ENCODE results near the gene SLC6A19.
"Not testable (repeated sequence)": the region's sequence is repeated elsewhere in the genome, so short reads cannot be mapped to it uniquely, and the experiment has no call there.

The SLC6A19 gene

DNA sequence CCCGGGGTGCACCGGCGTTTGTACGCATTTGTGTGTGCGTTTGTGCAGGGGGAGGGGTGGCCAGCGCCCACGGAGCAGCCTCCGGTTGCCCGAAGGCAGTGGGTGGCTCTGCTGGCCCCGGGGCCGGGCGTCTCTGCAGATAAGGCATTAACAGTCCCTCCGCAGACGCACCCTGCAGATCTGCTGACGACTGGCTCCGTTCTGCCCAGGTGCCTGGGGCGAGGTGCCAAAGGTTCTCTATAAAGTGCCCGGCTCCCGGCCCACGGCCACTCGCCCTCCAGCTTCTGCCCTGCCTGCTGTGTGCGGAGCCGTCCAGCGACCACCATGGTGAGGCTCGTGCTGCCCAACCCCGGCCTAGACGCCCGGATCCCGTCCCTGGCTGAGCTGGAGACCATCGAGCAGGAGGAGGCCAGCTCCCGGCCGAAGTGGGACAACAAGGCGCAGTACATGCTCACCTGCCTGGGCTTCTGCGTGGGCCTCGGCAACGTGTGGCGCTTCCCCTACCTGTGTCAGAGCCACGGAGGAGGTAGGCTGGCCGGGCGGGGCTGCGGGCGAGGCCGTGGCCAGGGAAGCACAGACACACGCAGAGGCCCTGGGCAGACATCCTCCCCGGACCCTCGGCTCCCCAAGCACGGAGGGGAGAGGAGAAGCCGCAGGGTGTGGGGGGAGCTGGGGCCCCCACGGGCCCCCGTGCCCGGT, at the start of gene SLC6A19:
Gene SLC6A19, plus strand, starts transcription at position 269 of the 699 bp plus-strand sequence. Its CDS starts 56 bp downstream, at position 325.
- no peak within 1 kb of the TSS for H3K27ac ChIP-seq
- no peak for DNase-seq (ENCODE audit: low read depth, low spot score)

DNA sequence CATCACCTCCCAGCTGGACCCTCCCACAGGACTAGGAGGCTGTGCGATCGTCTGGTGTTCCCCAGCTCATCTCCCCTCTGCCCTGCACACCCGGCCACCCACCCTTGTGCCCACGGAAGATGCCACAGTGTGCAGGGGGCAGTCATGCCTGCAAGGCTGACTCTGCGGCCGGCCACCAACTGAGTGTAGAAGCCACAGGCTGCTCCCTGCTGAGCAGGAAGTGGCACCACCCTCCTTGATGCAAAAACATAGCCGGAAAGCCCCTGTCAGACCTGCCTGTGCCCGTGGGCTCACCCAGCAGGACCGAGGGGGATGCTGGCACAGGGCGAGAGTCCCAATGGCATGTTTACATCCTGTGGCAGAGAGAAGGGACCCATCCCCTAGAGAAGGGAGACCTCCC, 49.2 kb upstream of the SLC6A19 start:
- no peak overlapping the region for H3K27ac ChIP-seq
- DNase-seq (ENCODE audit: low read depth, low spot score) = no peak

DNA sequence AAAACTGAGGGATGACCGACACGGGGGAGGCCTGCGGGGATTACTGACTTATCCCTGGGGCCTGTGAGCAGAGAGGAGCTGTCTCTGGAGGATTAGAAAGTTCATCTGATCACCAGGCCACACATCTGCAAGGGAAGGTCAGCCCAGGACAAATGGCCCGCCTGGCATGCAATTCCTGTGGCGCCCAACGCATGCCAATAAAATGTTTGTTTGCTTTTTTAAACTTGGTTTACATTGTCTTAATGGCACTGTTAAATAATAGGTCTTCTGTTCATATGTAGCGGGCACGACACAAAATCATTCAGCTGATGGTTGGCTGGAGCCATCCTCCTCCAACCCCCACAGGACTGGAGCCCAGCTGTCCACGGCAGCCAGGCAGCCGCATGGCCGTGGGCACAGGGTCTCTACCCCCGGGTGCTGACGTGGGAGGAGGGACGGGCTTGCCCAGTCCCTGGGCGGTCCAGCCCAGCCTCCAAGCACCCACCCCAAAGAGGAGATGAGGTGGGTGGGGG, 48.6 kb upstream of the SLC6A19 start:
- H3K27ac ChIP-seq = no peak overlapping the region
- DNase-seq (ENCODE audit: low read depth, low spot score) = no peak

DNA sequence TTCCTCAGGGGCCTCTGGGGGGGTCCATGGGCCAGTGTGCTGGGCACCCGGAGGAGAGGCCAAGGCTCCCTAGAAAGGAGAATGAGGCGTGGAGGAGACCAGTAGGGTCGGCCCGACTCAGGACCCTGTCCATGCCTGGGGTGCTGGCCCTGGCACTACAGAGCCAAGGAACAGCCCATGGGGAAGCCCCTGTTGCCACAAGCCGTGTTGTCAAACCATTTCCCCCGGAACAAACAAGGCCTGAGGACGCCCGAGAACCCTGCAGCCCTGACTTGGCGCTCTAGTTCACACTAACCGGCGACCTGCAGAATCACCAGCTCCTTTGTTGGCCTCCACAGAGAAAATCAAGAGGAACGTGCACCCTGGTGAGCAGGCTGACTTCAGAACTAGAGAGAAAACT, 48.0 kb upstream of the SLC6A19 start:
- no peak overlapping the region for H3K27ac ChIP-seq
- no peak for DNase-seq (ENCODE audit: low read depth, low spot score)

DNA sequence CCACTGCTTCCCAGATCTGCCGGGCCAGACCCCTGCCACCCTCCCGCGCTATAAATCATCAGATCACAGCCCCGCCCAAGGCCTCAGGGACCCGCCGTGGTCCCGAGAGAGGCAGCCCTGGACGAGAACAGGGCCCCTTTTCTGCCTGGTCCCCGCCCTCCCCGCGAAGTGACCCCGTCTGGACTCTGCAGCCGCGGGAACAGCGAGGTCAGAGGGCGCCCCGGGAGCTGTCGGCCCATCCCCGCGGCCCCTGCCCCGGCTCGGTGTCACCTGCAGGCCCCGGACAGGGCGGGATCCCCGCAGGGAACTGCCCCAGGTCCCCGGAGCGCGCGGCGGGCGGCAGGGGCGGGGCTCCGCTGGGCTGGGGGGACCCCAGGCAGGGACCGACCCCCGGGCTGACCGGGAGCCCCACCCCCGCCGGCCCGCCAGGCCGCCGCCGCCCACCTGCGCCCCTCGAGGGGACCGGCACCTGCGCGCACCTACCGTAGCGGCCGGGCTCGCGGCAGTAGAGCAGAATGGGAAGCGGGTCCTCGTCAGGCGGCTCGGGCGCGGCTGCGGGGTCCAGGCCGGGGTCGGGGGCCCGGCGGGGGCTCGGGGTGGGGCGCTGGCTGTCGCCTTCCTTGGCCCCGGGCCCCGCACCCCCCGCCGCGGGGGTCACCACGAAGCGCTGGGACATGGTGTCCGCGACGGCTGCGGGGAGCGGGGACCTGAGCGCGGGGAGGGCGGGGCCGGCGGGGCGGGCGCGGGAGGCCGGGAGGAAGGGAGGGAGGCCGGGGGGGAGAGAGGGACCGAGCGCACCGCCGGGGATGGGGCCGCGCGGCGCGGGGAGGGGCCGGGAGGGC, 46.0 kb upstream of the SLC6A19 start:
- no peak for DNase-seq (ENCODE audit: low read depth, low spot score)
- H3K27ac ChIP-seq = no peak overlapping the region

DNA sequence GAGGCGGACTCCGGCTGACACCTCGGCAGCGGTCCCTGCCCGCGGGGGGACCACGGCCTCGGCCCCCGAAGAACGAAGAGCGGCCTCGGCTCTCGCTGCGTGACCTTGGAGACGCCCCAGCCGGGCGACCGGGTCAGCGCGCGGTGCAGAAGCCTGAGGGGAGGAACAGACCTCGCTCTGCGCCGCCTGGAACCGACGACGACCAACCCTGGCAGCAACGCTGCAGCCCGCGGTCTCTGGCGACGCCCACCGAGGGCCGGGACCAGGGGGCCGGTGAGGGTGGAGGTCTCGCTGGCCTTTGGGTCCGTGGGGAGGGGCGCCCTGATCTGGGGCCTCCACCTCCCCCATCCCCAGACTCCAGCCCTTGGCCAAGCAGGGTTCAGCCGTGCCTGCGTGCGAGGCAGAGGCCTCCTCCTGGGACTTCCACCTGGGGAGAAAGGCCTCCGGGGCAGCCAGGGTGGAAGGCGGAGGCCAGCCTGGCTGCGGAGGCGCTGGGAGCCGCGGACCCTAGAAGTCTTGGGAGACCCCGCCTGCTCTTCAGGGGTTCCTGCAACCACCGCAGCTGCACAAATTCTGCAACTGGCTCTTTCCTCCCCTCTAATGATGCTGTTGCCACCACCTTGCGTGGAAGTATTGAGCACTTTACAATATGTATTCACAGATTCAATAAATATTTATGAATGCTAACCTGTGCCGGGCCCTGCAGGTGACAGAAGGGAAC, 45.2 kb upstream of the SLC6A19 start:
- DNase-seq (ENCODE audit: low read depth, low spot score) = no peak
- H3K27ac ChIP-seq = no peak overlapping the region

DNA sequence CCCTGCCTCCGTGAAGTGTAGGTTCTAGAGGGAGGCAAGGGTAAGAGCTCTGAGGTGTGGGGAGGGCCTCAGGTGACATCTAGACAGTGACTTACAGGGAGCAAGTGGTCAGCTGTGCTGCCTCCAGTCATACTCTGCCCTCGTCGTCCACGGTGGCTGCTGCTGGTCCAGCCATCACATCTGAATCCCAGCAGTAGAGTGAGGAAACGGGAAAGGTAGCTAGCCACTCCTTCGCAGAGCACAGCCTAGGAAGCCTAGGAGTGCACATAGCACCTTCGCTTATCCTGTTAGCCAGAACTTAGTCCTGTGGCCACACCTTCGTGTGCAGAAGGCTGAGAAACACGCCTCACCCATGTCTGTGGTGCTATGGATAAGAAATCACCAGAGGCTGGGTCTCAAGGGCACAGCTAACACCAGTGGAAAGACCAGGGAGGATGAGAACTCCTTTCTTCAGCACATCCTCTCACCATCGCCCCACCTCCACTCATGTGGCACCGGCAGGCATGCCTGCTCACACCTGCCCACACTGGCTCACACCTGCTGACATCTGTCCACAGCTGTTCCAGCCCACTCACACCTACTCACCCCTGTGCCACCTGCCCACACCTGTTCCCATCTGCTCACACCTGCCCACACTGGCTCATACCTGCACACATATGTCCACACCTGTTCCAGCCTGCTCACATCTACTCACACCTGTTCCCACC, 44.5 kb upstream of the SLC6A19 start:
- no peak overlapping the region for H3K27ac ChIP-seq
- no peak for DNase-seq (ENCODE audit: low read depth, low spot score)

DNA sequence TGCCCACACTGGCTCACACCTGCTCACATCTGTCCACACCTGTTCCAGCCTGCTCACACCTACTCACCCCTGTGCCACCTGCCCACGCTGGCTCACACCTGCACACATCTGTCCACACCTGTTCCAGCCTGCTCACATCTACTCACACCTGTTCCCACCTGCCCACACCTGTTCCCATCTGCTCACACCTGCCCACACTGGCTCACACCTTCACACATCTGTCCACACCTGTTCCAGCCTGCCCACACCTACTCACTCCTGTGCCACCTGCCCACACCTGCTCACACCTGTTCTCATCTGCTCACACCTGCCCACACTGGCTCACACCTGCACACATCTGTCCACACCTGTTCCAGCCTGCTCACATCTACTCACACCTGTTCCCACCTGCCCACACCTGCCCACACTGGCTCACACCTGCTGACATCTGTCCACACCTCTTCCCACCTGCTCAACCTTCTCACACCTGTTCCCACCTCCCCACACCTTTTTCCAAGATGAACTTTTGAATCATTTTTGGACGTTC, 43.9 kb upstream of the SLC6A19 start:
- H3K27ac ChIP-seq; DNase-seq (ENCODE audit: low read depth, low spot score): not testable (repeated sequence)

DNA sequence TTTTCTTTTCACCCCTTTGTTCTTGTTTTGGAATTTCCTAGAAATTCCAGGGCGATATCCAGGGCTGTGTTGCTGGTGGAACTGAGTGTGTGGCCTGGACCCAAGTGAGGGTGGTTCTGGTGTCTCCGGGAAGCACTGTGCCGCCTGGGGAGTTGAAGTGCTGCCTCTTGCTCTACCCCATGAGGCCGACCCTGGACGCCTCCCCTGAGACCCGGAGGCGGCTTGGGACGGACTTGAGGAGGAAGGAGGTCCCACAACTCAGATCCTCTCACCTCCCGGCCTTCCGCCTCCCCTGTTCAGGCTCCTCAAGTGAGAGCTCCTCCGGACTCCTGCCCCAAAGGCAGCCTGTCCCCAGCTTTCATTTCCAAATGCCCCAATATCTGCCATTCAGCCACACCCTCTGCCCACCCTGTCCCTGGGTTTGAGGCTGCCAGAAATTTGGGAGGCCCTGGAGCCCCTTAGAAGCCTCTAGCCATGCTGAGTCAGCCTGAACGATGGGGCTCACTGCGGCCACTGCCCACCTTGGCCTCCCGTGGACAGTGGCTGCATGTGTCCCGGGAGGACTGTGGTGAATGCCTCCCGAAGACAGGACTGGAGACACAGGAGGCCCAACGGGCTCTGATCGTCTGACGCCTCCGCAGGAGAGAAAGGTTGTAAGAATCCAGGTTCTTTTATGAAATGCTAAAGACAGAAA, 42.6 kb upstream of the SLC6A19 start:
- no peak overlapping the region for H3K27ac ChIP-seq
- DNase-seq (ENCODE audit: low read depth, low spot score) = no peak

DNA sequence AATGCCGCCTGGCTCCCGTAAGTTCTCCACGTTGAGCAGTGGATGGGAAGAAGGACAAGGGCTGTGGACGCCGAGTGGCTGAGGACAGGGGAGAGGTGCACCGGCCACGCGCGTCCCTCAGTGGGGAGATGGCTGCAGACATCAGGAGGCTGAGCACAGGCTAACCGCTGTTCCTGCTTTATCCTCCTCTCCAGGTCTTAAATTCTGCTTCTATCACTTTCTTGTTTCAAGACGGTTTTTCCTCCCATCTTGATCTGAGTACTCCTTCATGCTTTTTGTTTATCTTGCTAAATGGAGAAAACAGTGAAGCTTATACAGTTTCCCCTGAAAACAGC, 42.1 kb upstream of the SLC6A19 start:
- no peak for DNase-seq (ENCODE audit: low read depth, low spot score)
- no peak overlapping the region for H3K27ac ChIP-seq

DNA sequence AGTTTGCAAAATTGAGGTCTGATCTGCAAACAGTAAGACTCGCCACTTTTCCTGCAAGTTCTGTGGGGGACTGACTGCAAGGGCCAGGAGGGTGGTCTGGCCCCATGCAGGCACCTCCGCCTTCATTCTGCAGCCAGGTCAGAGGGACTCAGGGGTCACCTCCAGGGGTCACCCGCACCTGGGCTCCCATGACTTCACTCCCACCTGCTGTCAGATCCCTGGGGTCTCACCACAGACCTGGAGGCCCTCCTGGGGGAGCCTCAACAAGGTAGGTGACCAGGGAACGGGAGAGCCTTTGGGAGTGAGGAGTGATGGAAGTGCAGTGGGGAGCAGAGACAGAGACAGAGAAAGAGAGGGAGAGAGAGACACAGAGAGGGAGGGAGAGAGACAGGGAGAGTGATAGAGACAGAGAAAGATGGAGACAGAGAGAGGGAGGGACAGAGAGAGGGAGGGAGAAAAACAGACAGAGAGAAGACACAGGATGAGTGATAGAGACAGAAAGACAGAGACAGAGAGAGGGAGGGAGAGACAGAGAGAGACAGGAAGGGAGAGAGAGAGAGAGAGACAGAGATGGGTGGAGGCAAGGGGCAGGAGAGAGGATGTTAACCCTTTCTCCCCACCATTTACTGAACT, 41.5 kb upstream of the SLC6A19 start:
- H3K27ac ChIP-seq = no peak overlapping the region
- DNase-seq (ENCODE audit: low read depth, low spot score) = no peak

DNA sequence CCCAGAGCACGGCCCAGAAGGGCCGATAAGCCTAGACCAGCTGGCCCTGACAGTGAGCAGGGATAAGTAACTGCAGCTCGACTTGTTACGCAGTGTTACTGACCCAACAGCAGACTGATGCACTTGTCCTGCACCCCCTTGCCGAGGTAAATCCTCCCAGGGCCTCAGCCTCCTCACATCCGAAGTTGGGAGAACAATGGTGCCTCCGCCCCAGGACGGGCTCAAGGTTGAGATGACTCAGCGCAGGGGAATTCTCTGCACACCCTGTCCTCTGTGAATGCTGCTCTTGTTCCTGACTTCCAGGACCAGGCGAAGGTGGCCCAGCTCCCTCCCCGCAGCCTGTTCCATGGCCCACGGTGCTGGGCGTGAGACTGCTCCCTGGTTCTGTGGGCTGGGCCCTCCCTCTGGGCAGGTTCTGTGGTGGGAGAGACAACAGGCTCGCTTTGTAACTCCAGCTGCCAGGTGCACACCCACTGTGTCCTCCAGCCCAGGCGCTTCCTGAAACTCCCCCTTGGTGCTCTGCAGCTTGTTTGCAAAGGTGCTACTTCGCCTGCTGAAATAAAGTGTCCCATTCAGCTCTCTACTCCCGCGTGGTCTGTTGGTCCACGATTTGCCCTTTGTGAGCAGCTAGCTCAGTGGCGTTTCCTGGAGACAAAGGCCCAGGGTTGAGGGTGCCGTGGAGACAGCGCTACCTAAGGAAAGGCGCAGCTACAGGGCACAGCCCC, 40.1 kb upstream of the SLC6A19 start:
- DNase-seq (ENCODE audit: low read depth, low spot score) = peak; percentile 73
- H3K27ac ChIP-seq = peak overlapping the region; percentile 58

DNA sequence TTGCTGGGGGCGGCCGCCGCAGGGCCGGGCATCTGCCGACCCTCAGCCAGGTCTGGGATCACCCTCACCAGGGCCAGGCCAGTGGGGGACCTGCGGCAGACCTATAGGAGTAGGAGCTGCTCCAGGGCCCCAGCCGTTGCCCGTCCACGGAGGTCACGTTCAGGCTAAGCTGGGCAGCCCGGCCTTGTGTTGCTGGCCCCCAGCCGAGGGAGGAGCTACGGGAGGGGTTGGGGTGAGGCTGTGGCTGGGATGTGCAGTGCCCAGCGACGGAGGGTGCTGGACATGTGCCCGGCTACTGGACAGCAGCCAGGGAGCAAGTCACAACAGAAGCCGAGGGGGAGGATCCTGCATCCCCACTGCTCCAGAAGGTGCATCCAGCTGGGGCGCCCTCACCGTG, 39.6 kb upstream of the SLC6A19 start:
- H3K27ac ChIP-seq = peak overlapping the region; percentile 58
- no peak for DNase-seq (ENCODE audit: low read depth, low spot score)

DNA sequence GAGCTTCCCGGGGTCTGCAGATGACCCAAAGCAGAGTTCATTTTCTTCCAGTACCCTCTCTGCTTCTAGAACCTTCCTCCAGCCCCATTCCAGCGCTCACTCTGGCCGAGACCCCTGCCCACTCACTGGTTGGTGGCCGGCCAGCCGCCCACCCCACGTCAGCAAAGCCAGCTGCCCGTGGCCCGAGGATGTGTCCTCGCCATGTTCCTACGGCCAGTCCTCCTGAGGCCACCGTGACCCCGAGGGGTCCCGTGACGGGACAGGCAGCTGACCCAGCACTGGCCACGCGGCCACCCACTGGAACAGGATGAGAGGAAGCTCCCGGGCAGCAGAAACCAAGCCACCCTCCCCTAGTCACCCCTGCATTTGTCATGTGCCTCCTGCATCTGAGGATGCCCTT, 39.1 kb upstream of the SLC6A19 start:
- no peak overlapping the region for H3K27ac ChIP-seq
- DNase-seq (ENCODE audit: low read depth, low spot score) = no peak

DNA sequence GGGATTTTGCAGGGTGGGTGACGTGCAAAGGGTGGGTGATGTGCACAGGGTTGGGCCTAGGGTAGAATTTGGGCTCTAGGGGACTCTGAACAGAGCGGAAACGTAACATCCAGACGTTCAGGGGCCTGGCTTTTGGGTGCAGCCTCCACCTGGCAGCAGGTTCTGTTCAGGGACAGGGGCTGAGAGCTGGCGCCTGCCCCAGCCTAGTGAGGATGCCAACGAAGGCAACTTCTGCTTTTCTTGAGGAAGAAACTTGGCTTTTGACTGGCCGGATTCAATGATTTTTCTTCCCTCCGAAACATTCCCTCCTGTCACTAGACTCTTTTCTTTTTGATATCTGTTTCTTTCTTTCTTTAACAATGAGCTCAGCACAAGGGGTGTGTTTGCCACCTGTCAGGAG, 38.6 kb upstream of the SLC6A19 start:
- no peak overlapping the region for H3K27ac ChIP-seq
- DNase-seq (ENCODE audit: low read depth, low spot score) = no peak

DNA sequence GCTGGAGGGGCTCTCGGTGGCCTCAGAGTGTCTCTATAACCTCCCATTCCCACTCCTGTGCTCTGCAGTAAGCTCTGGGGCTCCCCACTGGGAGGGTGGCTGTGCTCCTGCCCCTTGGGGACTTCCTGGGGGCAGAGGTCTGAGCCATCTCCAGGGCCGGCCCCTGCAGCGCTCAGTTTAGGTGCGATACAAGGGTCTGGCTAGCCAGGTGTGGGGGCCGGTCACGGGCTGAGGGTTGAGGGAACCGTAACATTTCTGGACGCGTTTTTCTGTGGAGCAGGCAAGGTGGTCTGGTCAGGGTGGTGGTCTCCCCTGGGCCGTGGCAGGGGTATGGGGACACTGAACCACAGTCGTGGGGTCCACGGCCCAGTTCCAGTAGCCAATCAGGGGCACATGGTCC, 38.0 kb upstream of the SLC6A19 start:
- DNase-seq (ENCODE audit: low read depth, low spot score) = no peak
- no peak overlapping the region for H3K27ac ChIP-seq

DNA sequence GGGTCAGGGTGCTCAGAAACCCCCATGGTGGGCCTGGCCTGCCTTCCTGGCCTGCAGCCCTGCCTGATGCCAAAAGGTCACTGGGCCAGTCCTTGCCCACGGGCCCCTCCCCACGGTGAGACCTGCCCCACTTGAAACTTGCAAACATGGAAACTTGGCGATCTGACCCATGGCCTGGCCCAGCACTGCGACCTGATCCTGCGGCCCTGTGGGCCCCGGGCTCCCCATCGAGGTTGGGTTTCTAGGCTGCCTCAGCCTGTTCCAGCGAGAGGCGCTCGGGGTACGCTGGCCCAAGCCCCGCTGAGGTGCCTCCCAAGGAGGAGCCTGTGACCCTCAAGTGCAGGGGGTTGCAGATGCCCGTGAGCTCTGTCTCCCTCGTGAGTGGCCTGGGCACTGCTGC, 37.5 kb upstream of the SLC6A19 start:
- DNase-seq (ENCODE audit: low read depth, low spot score) = no peak
- no peak overlapping the region for H3K27ac ChIP-seq
